ENCODE results near the gene CFAP410.
A peak's percentile ranks its signal among the peaks of the same experiment; 100 is the strongest.

CFAP410 gene

DNA sequence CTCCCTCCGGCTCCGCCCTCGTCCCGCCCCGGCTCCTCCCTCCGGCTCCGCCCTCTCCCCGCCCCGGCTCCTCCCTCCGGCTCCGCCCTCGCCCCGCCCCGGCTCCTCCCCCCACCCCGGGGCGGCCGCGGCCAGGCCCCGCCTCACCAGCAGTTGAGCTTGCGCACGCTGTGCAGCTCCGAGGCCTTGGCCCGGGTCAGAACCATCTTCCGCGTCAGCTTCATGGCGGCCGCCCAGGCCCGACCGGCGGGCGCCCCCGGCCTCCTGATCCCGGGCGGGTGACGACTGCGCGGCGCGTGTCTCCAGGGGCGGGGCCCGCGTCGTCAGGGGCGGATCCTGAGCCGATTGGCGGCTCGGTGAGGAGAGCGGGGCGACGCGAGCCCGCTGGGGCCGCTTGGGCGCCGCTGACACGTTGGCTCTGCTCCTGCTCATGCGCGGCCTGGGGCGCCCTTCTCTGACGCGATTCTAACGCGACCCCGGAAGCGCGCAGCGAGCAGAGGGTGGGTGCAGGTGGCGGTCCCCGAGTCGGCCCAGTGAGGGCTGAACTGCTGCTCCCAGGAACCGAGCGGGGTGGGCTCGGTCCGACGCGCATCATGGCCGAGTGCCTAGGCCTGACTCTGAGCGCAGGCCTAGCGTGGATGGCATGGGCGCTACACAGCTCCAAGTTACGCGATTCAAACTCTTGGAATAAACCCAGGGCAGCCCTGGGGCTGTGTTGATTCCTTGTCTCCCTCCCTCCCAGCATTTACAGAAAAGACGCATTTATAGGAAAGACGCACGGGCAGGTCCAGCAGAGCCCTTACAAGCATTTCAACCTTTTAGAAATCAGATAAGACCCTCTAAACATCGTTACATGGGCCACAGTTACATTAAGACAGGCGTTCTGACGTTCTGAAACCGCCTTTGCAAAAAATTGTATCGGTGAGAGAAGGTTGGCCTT is at the start of gene CFAP410:
TSS of gene CFAP410 (minus strand) at position 420 of the 940 bp plus-strand sequence. CDS start at position 224, 196 bp downstream.
- no peaks in the 10 kb centered on the region; the same call in 1 of the 2 replicates for H3K9me3 ChIP-seq
- in situ Hi-C loops (cut with MboI; ENCODE audit: low sequenced_read_pairs) = loop anchor here (25.0 kb wide), 1 partner anchor 1298 kb away; the partner anchor contains the start of gene PCBP3
- H3K36me3 ChIP-seq (replicated peaks) = no peaks in the 10 kb centered on the region
- no peaks in the 10 kb centered on the region for H3K27me3 ChIP-seq (ENCODE audit: low read depth)
- peak within 1 kb of the TSS; percentile 73 for H3K4me3 ChIP-seq
- H3K4me1 ChIP-seq = peaks cover 3% of the 10 kb centered on the region
- DNase-seq (ENCODE audit: low spot score in 2 of 2) = peak; percentile 83 to 94

DNA sequence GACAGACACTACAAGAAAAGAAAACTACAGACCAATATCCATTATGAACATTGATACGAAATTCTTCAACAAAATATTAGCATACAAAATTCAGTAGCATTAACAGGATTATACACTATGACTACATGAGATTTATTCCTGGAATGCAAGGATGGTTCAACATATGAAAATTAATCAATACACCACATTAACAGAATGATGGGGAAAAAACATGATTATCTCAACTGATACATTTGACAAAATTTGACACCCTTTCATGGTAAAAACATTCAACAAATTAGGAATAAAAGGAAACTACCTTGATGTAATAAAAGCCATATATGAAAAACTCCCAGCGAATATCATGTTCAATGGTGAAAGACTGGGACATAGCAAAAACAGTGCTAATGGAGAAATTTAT is 45.8 kb upstream of the CFAP410 start:
- H3K36me3 ChIP-seq (replicated peaks) = no peaks in the 10 kb centered on the region
- no peak for DNase-seq (ENCODE audit: low spot score in 2 of 2)
- H3K9me3 ChIP-seq = no peaks in the 10 kb centered on the region; the same call in 1 of the 2 replicates
- H3K4me3 ChIP-seq = no peak overlapping the region
- in situ Hi-C loops (cut with MboI; ENCODE audit: low sequenced_read_pairs) = no loop called here
- no peaks in the 10 kb centered on the region for H3K4me1 ChIP-seq
- H3K27me3 ChIP-seq (ENCODE audit: low read depth) = no peaks in the 10 kb centered on the region

- Histone ChIP-seq H3K4me3 (no peak overlapping the region), H3K27me3 (ENCODE audit: low read depth) (no peaks in the 10 kb centered on the region), H3K4me1 (no peaks in the 10 kb centered on the region), H3K36me3 (replicated peaks) (no peaks in the 10 kb centered on the region), H3K9me3 (no peaks in the 10 kb centered on the region)
- in situ Hi-C loops (cut with MboI; ENCODE audit: low sequenced_read_pairs) = no loop called here
- no peak for DNase-seq (ENCODE audit: low spot score in 2 of 2)
Observed at GRCh38 chr21:44383216-44383615, 44.0 kb upstream of the CFAP410 start.

- no peak overlapping the region for H3K4me3 ChIP-seq
- H3K9me3 ChIP-seq = no peaks in the 10 kb centered on the region
Observed at GRCh38 chr21:44382536-44382935, 43.3 kb upstream of the CFAP410 start.

GRCh38 chr21:44381874-44382273 is 42.7 kb upstream of the CFAP410 start:
- no peak overlapping the region for H3K4me3 ChIP-seq
- H3K27me3 ChIP-seq (ENCODE audit: low read depth) = no peaks in the 10 kb centered on the region
- H3K4me1 ChIP-seq = no peaks in the 10 kb centered on the region
- H3K9me3 ChIP-seq = no peaks in the 10 kb centered on the region
- DNase-seq (ENCODE audit: low spot score in 2 of 2) = no peak
- in situ Hi-C loops (cut with MboI; ENCODE audit: low sequenced_read_pairs) = no loop called here
- H3K36me3 ChIP-seq (replicated peaks) = no peaks in the 10 kb centered on the region

More at GRCh38 chr21:44382536-44382935, 43.3 kb upstream of the CFAP410 start:
- Histone ChIP-seq H3K36me3 (replicated peaks) (no peaks in the 10 kb centered on the region), H3K27me3 (ENCODE audit: low read depth) (no peaks in the 10 kb centered on the region), H3K4me1 (no peaks in the 10 kb centered on the region)
- in situ Hi-C loops (cut with MboI; ENCODE audit: low sequenced_read_pairs) = no loop called here
- no peak for DNase-seq (ENCODE audit: low spot score in 2 of 2)

GRCh38 chr21:44380876-44381275 is 41.7 kb upstream of the CFAP410 start:
- Histone ChIP-seq H3K9me3 (no peaks in the 10 kb centered on the region), H3K4me1 (no peaks in the 10 kb centered on the region), H3K27me3 (ENCODE audit: low read depth) (no peaks in the 10 kb centered on the region), H3K36me3 (replicated peaks) (no peaks in the 10 kb centered on the region), H3K4me3 (no peak overlapping the region)
- in situ Hi-C loops (cut with MboI; ENCODE audit: low sequenced_read_pairs) = no loop called here
- DNase-seq (ENCODE audit: low spot score in 2 of 2) = no peak

- no peak for DNase-seq (ENCODE audit: low spot score in 2 of 2)
- in situ Hi-C loops (cut with MboI; ENCODE audit: low sequenced_read_pairs) = no loop called here
- Histone ChIP-seq H3K9me3 (no peaks in the 10 kb centered on the region), H3K4me1 (no peaks in the 10 kb centered on the region), H3K36me3 (replicated peaks) (no peaks in the 10 kb centered on the region), H3K4me3 (no peak overlapping the region), H3K27me3 (ENCODE audit: low read depth) (no peaks in the 10 kb centered on the region)
Observed at GRCh38 chr21:44379991-44380865, 41.0 kb upstream of the CFAP410 start.

GRCh38 chr21:44379515-44379848 is 40.3 kb upstream of the CFAP410 start:
- Histone ChIP-seq H3K4me3 (no peak overlapping the region), H3K27me3 (ENCODE audit: low read depth) (no peaks in the 10 kb centered on the region), H3K36me3 (replicated peaks) (no peaks in the 10 kb centered on the region), H3K4me1 (no peaks in the 10 kb centered on the region), H3K9me3 (no peaks in the 10 kb centered on the region)
- in situ Hi-C loops (cut with MboI; ENCODE audit: low sequenced_read_pairs) = no loop called here
- no peak for DNase-seq (ENCODE audit: low spot score in 2 of 2)

- in situ Hi-C loops (cut with MboI; ENCODE audit: low sequenced_read_pairs) = no loop called here
- no peak for DNase-seq (ENCODE audit: low spot score in 2 of 2)
Observed at GRCh38 chr21:44378646-44379514, 39.7 kb upstream of the CFAP410 start.

GRCh38 chr21:44377922-44378645 is 38.9 kb upstream of the CFAP410 start:
- Histone ChIP-seq H3K4me1 (no peaks in the 10 kb centered on the region), H3K4me3 (no peak overlapping the region), H3K27me3 (ENCODE audit: low read depth) (no peaks in the 10 kb centered on the region), H3K9me3 (no peaks in the 10 kb centered on the region), H3K36me3 (replicated peaks) (no peaks in the 10 kb centered on the region)
- in situ Hi-C loops (cut with MboI; ENCODE audit: low sequenced_read_pairs) = no loop called here
- DNase-seq (ENCODE audit: low spot score in 2 of 2) = no peak

More at GRCh38 chr21:44378646-44379514, 39.7 kb upstream of the CFAP410 start:
- H3K4me3 ChIP-seq = no peak overlapping the region
- no peaks in the 10 kb centered on the region for H3K9me3 ChIP-seq
- H3K27me3 ChIP-seq (ENCODE audit: low read depth) = no peaks in the 10 kb centered on the region
- no peaks in the 10 kb centered on the region for H3K36me3 ChIP-seq (replicated peaks)
- H3K4me1 ChIP-seq = no peaks in the 10 kb centered on the region

DNA sequence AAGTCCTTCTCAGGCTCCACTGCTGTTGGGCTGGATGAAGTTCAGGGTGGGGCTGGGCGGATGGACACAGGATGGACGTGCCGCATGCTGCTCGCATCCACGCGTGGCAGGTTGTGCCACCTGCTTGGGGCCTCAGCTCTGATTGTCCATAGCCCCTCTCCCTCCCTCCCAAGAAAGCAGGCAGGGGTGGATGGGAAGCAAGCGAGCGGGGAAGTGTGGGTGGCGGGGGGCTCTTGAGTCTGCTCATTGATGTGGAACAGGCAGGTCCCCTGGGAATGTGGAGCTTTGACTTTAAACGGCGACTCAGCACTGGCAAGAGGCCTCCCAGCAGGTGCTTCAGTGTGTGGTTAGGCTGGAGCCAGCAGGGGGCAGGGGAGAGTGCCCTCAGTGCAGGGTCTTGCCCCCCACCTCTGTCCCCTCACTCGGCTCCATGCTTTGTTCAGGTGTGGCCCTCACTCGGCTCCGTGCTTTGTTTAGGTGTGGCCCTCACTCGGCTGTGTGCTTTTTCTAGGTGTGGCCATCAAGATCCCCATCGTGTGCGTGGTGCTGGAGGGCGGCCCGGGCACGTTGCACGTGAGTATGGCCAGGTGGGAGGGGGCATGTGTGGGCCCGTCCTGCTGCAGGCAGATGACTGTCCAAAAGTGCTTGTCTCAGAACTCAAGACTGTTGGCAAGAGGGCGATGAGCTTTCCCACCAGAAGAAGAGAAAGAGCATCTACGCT is 38.2 kb upstream of the CFAP410 start:
- no peaks in the 10 kb centered on the region for H3K27me3 ChIP-seq (ENCODE audit: low read depth)
- no peak overlapping the region for H3K4me3 ChIP-seq
- in situ Hi-C loops (cut with MboI; ENCODE audit: low sequenced_read_pairs) = no loop called here
- H3K36me3 ChIP-seq (replicated peaks) = no peaks in the 10 kb centered on the region
- no peaks in the 10 kb centered on the region for H3K9me3 ChIP-seq
- no peak for DNase-seq (ENCODE audit: low spot score in 2 of 2)
- no peaks in the 10 kb centered on the region for H3K4me1 ChIP-seq

GRCh38 chr21:44376606-44377005 is 37.4 kb upstream of the CFAP410 start:
- DNase-seq (ENCODE audit: low spot score in 2 of 2) = no peak
- H3K27me3 ChIP-seq (ENCODE audit: low read depth) = no peaks in the 10 kb centered on the region
- no peaks in the 10 kb centered on the region for H3K36me3 ChIP-seq (replicated peaks)
- no peak overlapping the region for H3K4me3 ChIP-seq
- no peaks in the 10 kb centered on the region for H3K9me3 ChIP-seq
- H3K4me1 ChIP-seq = no peaks in the 10 kb centered on the region
- in situ Hi-C loops (cut with MboI; ENCODE audit: low sequenced_read_pairs) = no loop called here

Measured in HAP-1 (cell line).